ENCODE data around the gene PEF1.

DNA sequence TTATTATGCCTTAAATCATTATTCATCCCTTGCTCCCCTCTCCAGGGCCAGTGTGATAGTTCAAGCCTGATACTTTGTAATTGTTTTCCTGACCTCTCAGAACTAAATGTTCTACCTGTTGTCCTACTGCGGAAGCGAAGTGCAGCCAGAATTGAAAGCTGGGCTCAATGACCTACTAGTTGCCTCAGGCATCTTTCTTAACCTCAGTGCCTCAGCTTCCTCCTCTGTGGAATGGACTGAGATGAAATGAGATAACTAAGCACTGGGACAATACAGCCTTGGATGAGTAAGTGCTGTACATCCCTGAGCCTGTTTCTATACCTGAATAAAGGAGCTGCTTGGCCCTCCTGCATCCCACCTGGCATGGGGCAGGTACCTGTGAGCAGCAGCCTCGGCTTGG lies 32.7 kb upstream of the PEF1 start:
- TF ChIP-seq, protein P1, sequence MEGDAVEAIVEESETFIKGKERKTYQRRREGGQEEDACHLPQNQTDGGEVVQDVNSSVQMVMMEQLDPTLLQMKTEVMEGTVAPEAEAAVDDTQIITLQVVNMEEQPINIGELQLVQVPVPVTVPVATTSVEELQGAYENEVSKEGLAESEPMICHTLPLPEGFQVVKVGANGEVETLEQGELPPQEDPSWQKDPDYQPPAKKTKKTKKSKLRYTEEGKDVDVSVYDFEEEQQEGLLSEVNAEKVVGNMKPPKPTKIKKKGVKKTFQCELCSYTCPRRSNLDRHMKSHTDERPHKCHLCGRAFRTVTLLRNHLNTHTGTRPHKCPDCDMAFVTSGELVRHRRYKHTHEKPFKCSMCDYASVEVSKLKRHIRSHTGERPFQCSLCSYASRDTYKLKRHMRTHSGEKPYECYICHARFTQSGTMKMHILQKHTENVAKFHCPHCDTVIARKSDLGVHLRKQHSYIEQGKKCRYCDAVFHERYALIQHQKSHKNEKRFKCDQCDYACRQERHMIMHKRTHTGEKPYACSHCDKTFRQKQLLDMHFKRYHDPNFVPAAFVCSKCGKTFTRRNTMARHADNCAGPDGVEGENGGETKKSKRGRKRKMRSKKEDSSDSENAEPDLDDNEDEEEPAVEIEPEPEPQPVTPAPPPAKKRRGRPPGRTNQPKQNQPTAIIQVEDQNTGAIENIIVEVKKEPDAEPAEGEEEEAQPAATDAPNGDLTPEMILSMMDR (optimal IDR thresholded peaks at IDR 0.05 in 1 of 3, IDR thresholded peaks at IDR 0.05 in 1 of 3, conservative IDR thresholded peaks at IDR 0.05 in 1 of 3; ENCODE audit: extremely low read depth in 1 of 3, insufficient read depth in 2 of 3, low read length in 3 of 3): no peak
- no peak for TF ChIP-seq EZH2 (IDR thresholded peaks at IDR 0.05; ENCODE audit: low read length)

Measured in keratinocyte (primary cell).